GM21526 (cell line): ENCODE measurements around the gene PDCD1LG2.
"Not testable (repeated sequence)": the region's sequence is repeated elsewhere in the genome, so short reads cannot be mapped to it uniquely, and the experiment has no call there.

Source experiments
- ATAC-seq: cut with Tn5 transposase; IDR thresholded peaks from one replicate; pipeline ENCODE4 v1.9.1; 2021; ENCODE audit warnings: moderate library complexity; ENCODE audit not compliant: unreplicated experiment, low FRiP score

PDCD1LG2 gene

DNA sequence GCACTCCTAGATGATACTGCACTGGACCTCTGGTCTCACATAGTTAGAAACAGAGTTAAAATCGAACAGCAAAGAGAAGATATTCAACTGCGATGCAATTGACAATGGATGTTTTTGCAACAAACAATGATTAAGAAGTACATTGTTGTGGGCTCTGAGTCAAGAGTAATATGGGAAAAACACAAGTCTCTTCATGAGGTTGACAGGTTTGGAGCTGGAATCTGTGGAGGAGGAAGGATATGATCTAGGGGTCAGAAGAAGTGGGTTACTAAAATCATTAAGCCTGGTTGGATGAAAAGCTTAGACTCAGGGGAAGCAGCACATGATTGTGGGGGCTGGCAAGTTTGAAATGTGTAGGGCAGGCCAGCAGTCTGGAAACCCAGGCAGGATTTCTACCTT is 53.1 kb downstream of the PDCD1LG2 start:
- no peak for ATAC-seq

DNA sequence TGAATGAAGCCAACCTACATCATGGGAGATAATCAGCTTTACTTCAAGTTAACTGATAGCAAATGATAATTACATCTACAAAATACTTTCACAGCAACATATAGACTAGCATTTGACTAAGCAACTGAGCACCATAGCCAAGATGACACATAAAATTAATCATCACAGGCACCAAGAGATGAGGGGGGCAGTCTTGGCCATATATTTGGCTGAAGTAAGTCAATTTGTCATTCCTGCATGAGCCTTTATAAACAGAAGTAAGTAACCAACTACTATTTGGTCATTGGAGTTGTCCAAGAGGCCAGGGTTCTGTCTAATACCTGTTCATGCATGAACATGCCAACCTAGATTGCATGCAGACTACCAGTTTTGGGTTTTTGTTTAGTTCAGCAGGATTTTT is 53.6 kb downstream of the PDCD1LG2 start:
- no peak for ATAC-seq

DNA sequence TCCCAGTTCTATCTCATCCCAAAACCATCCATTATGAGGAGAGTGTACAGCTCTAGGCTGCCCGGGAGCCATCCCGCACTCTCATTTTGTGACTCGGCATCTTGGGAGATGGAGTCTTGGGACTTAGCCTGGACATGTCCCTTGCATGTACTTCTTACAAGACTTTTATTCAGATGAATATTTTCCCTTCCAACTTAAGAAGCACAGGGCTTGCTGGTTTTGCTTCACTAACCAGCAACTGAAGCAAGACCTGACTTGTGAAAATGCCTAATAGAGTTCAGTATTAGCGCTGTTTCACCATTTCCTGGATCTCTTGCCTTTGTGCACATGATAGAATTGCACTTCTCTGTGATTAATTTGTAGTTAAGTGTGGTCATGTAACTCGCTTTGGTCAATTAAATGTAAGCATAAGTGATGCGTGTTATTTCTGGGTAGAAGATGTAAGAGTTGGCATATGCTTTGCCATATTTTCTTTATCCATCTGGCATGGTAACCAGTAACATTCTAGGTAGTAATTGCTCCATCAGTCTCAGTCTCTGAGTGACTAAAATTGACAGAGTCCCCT is 55.8 kb downstream of the PDCD1LG2 start:
- ATAC-seq, result peak; percentile 66

DNA sequence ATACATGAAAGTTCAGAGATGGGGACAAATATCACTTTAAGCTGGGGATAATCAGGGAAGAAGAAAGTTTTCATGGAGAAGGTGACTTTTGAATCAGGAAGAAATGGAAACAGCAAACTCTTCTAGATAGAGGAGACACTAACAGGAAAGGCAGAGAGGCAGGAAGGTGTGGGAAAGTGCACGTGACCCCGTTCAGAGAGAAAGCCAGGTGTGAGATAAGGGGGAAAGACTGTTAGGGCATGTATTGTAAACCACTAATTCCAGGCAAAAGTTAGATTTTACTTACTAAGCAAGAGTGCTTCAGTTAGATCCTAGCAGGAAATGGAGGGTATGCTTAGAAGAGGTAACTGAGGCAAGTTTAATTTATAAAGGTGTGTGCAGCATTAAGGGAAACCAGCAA is 58.5 kb downstream of the PDCD1LG2 start:
- no peak for ATAC-seq

DNA sequence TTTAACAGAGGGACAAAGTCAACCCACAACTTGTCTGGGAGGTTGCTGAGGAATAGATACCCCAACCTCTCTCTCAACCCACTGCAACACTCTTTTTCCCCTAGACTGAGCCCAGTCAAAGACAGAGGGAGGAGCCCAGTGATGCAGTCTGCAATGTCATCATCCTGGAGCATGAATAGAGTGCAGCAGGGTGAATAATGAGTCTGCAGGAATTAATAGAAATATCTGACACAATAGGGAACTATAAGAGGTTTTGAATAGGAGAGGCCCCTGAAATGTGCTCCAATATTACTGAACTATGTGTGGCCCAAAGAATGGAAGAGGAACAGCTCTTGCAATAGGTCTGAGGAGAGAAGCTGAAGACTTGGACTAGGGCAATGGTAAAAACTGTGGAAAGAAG is 59.1 kb downstream of the PDCD1LG2 start:
- ATAC-seq, result no peak

DNA sequence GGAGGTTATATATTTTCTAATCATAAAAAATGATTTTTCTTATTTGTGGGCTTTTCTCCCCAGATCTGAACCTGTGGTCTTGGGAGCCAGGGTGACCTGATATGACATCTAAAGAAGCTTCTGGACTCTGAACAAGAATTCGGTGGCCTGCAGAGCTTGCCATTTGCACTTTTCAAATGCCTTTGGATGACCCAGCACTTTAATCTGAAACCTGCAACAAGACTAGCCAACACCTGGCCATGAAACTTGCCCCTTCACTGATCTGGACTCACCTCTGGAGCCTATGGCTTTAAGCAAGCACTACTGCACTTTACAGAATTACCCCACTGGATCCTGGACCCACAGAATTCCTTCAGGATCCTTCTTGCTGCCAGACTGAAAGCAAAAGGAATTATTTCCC is 59.6 kb downstream of the PDCD1LG2 start:
- ATAC-seq, result no peak

DNA sequence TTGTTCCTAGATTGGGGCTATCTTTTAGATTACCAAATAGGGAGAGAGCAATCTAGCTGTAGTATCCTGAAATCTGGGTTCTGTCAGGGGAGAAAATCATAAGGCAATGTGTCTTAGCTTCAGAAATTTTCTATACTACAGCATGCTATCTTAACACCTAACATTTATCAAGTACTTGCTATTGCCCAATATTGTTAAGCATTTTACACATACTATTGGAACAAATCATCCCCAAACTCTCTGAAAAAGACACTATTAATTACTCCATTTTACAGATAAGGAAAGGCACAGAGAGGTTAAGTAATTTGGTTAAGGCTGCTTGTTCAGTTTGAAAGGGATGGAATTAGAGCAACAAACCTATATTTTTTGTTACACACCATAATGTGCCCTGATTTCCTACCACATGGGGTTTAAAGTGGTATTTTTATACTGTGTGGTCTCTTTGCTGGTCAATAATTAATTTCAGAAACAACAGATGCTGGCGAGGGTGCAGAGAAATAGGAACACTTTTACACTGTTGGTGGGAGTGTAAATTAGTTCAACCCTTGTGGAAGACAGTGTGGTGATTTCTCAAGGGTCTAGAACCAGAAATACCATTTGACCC is 61.4 kb downstream of the PDCD1LG2 start:
- no peak for ATAC-seq

DNA sequence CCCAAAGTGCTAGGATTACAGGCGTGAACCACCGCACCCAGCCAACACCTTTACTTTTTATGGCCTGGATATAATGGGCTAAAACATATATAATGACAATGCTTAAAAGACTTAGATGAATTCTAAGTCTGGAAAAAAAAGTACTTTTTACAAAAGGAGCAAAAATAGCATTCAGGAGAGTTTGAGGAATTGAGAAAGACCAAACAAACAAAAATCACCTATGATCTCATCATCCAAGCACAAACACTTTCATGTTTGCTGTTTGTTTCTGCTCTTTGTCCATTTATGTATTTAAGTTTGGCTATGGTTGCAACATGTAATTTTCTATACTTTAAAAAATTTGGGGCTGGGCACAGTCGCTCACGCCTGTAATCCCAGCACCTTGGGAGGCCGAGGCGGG is 63.8 kb downstream of the PDCD1LG2 start:
- ATAC-seq, result no peak

DNA sequence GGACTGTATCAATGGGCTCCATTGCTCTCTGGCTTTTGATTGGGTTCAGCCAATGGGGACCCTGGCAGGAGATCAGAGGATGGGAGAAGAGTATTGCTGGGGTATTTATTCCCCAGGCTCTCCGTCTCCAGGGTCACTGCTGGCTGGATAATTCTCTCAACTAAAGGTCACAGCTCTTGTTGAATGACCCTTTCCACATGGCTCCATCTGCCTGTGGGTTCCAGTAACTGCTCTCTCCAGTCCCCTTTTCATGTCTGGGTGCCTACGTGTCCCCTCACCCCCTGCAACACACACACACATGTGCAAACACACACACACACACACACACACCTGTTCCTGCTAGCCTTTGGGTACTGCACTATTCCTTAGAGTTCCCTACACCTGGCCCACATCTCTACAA is 64.7 kb downstream of the PDCD1LG2 start:
- ATAC-seq, result no peak

DNA sequence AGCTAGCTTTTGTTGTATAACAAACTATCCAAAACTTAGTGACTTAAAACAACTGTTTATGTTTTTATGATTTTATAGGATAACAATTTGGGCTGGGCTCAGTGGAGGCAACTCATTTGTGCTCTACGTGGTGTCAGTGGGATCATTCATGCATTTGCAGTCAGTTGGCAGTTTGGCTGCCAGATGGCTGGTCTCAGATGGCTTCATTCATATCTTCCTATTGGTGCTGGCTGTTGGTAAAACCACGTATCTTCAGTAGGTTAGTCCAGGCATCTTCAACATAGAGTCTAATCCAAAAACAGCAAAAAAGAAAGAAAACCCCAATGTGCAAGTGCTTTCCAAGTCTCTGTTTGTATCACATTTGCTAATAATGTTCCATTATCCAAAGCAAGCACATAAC is 66.9 kb downstream of the PDCD1LG2 start:
- no peak for ATAC-seq

DNA sequence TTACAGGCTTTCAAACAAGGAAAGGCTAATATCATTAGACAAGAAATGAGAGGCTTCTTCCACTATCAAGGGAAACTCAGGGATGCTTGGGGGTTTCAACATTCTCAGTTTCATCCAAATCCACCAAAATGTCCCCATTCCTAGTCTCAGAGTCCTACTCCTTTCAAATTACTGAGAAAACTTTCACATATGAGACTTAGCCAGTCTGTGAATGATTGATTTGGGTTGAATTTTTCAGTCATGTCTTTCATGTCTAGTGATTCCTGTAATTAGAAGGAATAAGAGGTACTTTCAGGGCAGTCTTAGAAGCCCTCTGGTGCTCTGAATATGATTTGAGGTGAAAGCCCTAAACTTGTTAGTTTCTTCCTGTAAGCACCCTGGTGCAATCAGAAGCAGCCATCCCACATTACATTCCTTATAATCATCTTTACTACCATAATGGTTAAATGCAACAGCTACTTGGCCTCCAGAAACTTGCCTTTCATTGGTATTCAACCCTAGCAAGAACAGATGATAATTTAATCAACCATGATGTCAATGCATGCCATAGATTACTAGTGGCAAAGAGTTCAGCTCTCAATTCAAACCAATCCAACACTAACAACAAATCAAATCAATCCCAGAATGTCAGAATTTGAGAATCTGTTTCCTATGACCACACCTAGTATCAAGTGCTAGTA is 67.8 kb downstream of the PDCD1LG2 start:
- ATAC-seq, result no peak

DNA sequence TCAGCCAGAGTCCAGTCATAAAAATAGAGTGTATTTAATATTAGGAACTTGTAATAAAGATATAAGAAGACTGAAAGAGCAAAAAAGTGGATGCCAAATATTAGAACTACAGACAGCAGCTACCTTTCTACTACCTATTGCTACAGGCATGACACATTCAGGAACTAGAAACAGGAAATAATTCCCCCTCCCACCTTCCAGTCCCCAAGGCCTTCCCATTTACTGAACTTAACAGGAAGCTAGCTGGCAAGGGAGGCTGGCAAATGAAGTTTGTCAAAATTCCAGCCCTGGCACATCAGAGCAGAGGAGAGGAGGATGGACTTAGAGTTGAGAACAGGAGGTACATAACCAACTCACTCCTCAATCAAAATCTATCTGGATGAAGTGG is 68.4 kb downstream of the PDCD1LG2 start:
- ATAC-seq, result no peak

DNA sequence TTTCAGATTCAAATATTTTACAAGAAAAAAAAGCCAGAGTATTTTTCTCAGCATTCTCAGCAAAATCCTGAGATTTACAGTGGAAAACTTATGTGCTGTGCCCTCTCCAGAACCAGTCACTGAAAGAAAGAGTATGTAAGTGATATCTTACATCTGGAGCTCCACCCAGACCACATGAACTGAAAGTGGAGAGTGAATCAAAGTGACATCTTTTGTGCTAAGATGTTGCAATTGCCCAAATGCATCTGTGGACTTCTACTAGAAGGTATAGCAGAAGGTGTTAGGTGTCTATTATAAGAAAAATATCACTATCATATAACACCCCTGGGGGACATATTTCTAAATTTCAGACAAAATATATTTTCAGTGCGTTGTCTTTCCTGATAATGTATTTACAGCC is 69.5 kb downstream of the PDCD1LG2 start:
- no peak for ATAC-seq

DNA sequence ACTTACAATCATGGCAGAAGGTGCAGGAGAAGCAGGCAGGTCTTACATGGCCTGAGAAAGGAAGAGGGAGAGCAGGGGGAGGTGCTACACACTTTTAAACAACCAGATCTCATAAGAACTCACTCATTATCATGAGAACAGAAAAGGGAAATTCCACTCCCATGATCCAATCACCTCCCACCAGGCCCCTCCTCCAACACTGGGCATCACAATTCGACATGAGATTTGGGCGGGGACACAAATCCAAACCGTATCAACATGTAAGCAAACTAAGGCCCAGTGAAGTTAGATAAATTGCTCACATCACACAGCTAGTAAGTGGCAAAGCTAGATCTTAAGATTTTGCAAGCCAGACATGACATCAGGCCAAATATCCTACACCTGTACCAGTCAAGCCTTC is 70.3 kb downstream of the PDCD1LG2 start:
- no peak for ATAC-seq

DNA sequence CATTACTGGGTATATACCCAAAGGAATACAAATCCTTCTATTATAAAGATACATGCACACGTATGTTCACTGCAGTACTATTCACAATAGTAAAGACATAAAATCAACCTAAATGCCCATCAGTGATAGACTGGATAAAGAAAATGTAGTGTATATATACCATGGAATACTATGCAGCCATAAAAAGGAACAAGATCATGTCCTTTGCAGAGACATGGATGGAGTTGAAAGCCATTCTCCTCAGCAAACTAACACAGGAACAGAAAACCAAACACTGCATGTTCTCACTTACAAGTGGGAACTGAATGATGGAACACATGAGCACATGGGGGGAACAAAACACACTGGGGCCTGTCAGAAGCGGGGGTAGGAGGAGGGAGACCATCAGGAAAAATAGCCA is 71.4 kb downstream of the PDCD1LG2 start:
- not testable (repeated sequence) for ATAC-seq

DNA sequence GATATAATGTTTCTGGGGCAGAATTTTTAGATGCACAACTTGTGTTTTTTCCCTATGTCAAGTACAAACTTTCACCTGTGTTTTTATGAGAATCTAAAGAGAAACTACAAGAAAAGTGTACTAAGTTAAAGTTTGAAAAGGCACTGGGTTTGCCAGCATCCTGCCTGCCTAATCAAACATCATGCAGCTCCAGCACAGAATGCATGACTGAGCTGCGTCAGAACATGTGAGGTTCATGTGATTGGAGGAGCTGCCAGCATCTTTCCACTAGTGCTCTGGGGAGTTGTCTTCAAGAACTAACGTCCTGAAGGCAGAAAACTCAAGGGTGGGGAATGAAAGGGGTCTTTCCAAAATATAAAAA is 72.5 kb downstream of the PDCD1LG2 start:
- peak; percentile 45 for ATAC-seq

DNA sequence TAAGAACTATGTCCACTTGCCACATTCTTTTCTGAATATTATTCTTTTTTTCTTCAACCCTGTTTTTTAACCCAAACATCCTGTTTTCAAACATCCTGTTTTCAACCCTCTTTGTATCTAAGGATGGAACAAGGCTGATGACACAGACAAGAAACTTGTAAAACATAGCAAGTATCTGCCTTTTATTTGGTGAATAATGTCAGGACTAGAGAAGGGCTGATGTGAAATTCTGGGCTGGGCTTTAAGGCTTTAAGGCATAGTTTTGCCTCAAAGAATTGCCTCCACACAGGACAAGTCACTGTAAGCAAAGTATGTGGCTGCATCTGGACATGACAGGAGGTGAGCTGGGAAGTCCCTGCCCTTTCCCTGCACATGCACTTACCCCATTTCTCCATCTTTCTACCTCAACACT is 76.1 kb downstream of the PDCD1LG2 start:
- ATAC-seq, result no peak

DNA sequence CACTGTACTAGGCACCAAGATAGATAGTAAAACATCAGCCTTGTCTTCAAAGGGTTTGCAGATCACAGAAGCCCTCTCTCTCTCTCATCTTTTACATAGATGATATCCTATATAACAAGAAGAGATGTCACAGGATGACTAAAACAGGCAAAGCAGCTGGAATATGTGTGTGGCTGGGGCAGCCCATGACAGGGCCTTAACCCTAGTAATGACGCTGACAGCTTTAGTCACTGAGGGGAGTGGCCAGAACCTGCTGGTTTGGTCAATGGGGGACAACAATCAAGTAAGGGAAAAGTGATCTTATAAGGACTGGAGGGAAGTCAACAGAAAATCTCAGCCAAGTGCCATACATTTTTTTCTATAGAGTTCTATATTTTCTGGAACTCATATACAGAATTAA is 76.7 kb downstream of the PDCD1LG2 start:
- ATAC-seq, result no peak

DNA sequence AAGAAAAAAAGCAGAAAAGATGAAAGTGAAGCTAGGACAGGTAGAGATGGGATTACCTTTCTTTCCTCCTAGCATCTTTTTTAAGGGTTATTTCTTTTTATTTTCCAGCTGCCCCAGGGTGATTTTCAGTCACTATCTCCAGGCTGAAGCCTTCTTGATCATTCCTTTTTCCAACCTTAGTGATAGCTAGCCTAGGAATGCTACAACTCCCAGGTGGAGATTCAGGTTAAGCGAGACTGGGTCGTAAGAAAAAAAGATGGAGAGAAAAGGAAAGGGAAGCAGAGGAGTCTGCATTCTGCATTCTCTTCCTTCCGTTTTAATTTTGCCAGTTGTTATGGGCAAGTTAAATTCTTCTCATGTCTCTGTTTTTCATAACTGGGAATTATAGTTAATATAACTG is 81.9 kb downstream of the PDCD1LG2 start:
- ATAC-seq, result no peak

DNA sequence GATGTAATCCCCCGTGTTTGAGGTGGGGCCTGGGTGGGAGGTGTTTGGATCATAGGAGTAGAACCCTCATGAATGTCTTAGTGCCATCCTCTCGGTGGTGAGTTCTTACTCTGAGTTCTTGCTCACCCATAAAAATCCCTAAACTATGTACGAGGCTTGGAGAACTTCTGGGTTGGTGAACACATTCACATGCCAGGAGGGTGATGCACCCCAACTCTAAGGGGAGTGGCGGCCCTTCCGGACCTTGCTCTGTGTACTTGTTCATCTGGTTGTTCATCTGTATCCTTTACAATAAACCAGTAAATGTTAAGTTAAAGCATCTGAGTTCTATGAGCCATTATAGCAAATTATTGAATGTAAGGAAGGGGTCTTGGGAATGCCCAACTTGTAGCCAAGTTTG is 82.6 kb downstream of the PDCD1LG2 start:
- ATAC-seq, result no peak

DNA sequence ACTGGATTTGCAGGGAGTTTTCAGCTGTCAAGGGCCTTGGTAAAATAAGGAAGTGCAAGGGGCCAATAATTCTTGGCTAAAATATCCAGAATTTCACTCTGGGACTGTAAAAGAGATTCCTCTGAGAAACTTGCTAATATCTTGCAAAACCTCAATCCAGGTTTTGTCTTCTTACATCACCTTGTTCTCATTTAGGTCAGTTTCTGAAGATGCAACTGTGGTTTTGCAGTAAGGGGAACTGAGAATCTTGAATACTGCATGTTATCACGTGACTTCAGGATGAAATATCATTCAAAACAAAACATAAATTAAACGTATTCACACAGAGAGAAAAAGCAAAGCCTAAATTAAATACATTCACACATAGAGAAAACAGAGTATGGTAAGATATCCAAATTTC is 83.6 kb downstream of the PDCD1LG2 start:
- ATAC-seq, result peak; percentile 67

DNA sequence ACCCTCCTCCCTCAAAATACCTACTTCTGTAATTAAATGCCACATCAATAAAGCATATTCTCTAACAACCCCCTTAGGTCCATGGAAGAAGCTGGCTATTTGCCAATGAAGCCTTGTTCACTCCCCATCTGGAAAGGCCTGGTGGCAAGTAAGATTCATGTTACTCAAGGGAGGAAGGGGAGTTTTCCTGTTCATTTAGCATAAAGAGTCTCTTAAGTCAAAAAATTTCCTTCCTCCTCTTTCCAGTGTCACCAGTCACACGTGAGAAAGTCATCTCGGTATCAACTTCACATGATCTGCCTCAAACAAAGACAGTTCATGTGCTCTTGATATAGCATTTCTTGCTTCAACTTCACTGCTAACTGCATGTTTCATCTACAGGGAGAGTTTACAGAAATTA is 85.8 kb downstream of the PDCD1LG2 start:
- no peak for ATAC-seq
